Fibroblast of villous mesenchyme (primary cell): ENCODE measurements around the gene PXYLP1. TPM values are rescaled to one million over a fixed set of nuclear protein-coding genes. Genes with fewer than 3 reads are reported as not detected.

Experiments used
- DNase-seq: peaks from one replicate; pipeline ENCODE4 v3.0.0-alpha.2; 2010; ENCODE audit warnings: low read depth
- H3K4me3 ChIP-seq: 2 replicates; pipeline ENCODE4 v1.5.1; 2011; ENCODE audit warnings: low read depth, mild to moderate bottlenecking, low read length
- total RNA-seq: library from RNA; depleted of rRNA; stranded (reverse); fragments of >200 nt; gene quantifications from 2 replicates; pipeline ENCODE4 v1.2.3, GENCODE V29; 2012
- TF ChIP-seq, protein P1 (sequence below): IDR thresholded peaks from 2 replicates; pipeline ENCODE4 v1.5.1; 2012; ENCODE audit warnings: low read depth, mild to moderate bottlenecking, low read length; ENCODE audit not compliant: insufficient read depth

PXYLP1 gene
- total RNA-seq, 1 donor, result 3.5 TPM

DNA sequence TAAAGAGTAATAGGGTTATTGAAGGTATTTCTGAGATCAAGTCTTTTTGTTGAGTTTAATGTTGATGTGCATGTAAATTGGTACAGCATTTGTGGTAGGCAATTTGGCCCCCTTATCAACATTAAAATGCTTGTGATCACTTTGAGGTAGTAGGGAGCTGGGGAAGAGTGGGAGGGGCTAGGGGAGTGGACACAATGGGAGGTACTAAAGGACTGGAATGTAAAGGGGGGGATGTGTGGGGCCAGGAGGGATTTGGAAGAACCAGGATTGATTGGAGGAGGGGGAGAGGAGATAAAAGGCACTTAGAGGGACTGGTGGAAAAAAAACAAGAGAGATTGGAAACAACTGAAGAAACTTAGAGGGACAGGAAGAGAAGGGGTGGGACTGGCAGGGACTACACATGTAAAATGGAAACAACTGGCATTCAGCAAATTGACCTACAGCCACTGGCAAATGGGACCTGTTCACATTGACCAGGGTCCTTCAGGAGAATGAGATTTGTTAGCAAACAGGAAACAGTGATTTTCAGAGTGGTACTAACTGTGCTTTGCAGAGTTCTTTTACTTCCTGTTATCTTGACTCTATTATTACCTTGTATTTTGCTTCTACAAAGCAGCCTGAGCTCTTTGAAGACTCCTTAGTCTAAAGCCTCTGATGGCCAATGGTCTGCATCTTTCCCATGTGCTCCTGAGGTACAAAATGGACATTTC, 88.9 kb downstream of the PXYLP1 start:
- TF ChIP-seq, protein P1, sequence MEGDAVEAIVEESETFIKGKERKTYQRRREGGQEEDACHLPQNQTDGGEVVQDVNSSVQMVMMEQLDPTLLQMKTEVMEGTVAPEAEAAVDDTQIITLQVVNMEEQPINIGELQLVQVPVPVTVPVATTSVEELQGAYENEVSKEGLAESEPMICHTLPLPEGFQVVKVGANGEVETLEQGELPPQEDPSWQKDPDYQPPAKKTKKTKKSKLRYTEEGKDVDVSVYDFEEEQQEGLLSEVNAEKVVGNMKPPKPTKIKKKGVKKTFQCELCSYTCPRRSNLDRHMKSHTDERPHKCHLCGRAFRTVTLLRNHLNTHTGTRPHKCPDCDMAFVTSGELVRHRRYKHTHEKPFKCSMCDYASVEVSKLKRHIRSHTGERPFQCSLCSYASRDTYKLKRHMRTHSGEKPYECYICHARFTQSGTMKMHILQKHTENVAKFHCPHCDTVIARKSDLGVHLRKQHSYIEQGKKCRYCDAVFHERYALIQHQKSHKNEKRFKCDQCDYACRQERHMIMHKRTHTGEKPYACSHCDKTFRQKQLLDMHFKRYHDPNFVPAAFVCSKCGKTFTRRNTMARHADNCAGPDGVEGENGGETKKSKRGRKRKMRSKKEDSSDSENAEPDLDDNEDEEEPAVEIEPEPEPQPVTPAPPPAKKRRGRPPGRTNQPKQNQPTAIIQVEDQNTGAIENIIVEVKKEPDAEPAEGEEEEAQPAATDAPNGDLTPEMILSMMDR, result no peak
- no peak overlapping the region for H3K4me3 ChIP-seq
- DNase-seq, result no peak

DNA sequence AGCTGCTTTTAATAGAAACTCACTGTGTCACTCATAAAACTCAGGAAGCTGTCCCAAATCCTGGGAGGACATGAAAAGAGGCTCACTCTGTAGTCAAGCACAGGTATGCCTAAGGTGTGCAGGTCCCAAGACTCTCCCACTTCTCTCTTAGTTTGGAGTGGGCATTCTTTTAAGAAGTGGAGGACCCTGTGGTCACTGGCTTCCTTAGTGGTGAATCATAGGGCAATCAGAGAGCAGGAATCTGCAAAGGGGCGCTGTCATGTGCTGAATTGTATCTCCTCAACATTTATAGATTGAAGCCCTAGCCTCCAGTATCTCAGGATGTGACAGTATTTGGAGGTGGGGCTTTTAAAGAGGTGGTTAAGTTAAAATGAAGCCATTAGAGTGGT, 89.5 kb downstream of the PXYLP1 start:
- no peak for DNase-seq
- TF ChIP-seq, protein P1, result no peak
- no peak overlapping the region for H3K4me3 ChIP-seq

- TF ChIP-seq, protein P1, result no peak
- DNase-seq, result no peak
Measured at GRCh38 chr3:141323936-141324704, 92.5 kb downstream of the PXYLP1 start.

DNA sequence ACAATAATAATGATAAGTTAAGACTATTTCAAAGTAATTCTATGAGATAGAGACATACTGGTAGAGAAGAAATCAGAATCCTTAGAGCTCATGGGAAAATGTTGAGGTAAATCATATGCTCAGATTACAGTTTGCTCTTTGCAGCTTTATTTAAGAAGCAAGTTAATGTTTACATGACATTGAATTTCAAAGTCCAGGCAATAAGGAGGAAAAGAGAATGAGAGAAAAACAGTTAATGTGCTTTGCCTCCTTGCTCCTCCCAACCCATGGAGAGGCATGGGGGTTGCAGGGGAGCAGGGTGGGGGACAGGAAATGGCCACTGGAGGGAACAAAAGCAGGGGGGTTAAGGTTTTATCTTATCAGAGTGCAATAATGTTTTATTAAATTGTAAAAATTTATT, 94.5 kb downstream of the PXYLP1 start:
- TF ChIP-seq, protein P1, result no peak
- no peak for DNase-seq
- H3K4me3 ChIP-seq, result no peak overlapping the region

More at GRCh38 chr3:141323936-141324704, 92.5 kb downstream of the PXYLP1 start:
- H3K4me3 ChIP-seq, result no peak overlapping the region

GRCh38 chr3:141326626-141327025, 95.0 kb downstream of the PXYLP1 start:
- TF ChIP-seq, protein P1, result no peak
- no peak overlapping the region for H3K4me3 ChIP-seq
- DNase-seq, result no peak

GRCh38 chr3:141328286-141329166, 96.9 kb downstream of the PXYLP1 start:
- no peak for DNase-seq
- TF ChIP-seq, protein P1, result no peak
- no peak overlapping the region for H3K4me3 ChIP-seq
